K562 (cell line): Measurements from ENCODE around the gene ATP10B. TPM values are rescaled to one million over a fixed set of nuclear protein-coding genes. Genes with fewer than 3 reads are reported as not detected.

Experiments
- ATAC-seq: fragments of 200-7000 bp; cut with Tn5 transposase; 3 replicates; pipeline ENCODE4 v1.9.1; 2020; ENCODE audit warnings: moderate library complexity
- BruUV-seq: library from RNA; stranded (reverse); fragments of 400-500 nt; replicated peaks from 2 replicates; lab custom pipeline; 2021; lab: Mats Ljungman, UMichigan
- CTCF ChIA-PET: fragments of 300-600 bp; formaldehyde crosslinking; extraction: SDS; loops from one replicate; lab custom pipeline; 2021; ENCODE audit warnings: low intra/inter-chr PET ratio; lab: Yijun Ruan, JAX
- POLR2A ChIA-PET: fragments of 300-600, 350-650 bp; sonication (Branson Sonifier 250); formaldehyde crosslinking; extraction: SDS; loops from one replicate; lab custom pipeline; 2021; ENCODE audit warnings: antibody characterized with exemption, inconsistent platforms; lab: Yijun Ruan, JAX
- DNase-seq, 4 experiments: peaks; one replicate each; pipeline versions ENCODE4 v3.0.0 to v3.0.0-alpha.2; 2011 to 2018; ENCODE audit warnings: low spot score in 3 of 4, mixed read lengths in 3 of 4; ENCODE audit errors: extremely low read depth in 1 of 4
- FAIRE-seq: peaks from 2 replicates; lab custom pipeline; 2011; peaks lifted over from hg19 to GRCh38; lab: Jason Lieb, UNC
- H2AFZ ChIP-seq: 2 replicates; pipeline ENCODE4 v1.6.0; 2011; ENCODE audit warnings: low read depth, low read length, control low read depth, inconsistent platforms
- H3K27ac ChIP-seq: fragments of 200-600 bp; 3 replicates; pipeline ENCODE4 v1.8.0; 2011; ENCODE audit warnings: low read depth, mild to moderate bottlenecking, control low read depth, inconsistent platforms, low read length, moderate library complexity, mixed read lengths; ENCODE audit errors: extremely low read depth
- H3K27me3 ChIP-seq, 2 experiments: fragments of 300-600 bp in 1 of 2; 2 replicates in 1 of 2; 3 replicates in 1 of 2; pipeline versions ENCODE4 v1.6.0 to v1.8.0; 2011; ENCODE audit warnings: inconsistent platforms in 2 of 2, low read length in 2 of 2, mild to moderate bottlenecking in 1 of 2, mixed read lengths in 1 of 2, moderate library complexity in 1 of 2; ENCODE audit not compliant: control insufficient read depth in 2 of 2, insufficient read depth in 2 of 2
- H3K36me3 ChIP-seq: fragments of 300-600 bp; 3 replicates; pipeline ENCODE4 v1.8.0; 2011; ENCODE audit warnings: mild to moderate bottlenecking, low read length, inconsistent platforms; ENCODE audit not compliant: control insufficient read depth, insufficient read depth
- H3K4me1 ChIP-seq, 2 experiments: fragments of 200-600 bp in 1 of 2; replicated peaks in 1 of 2; 2 replicates in 1 of 2; 3 replicates in 1 of 2; pipeline versions ENCODE4 v1.5.1 to v1.8.0; 2011; ENCODE audit warnings: inconsistent platforms in 2 of 2, low read length in 2 of 2, mild to moderate bottlenecking in 1 of 2, mixed read lengths in 1 of 2, moderate library complexity in 1 of 2; ENCODE audit not compliant: control insufficient read depth in 2 of 2, insufficient read depth in 2 of 2
- H3K4me2 ChIP-seq: 2 replicates; pipeline ENCODE4 v1.6.1; 2011; ENCODE audit warnings: low read length, control low read depth, inconsistent platforms, mixed read lengths; ENCODE audit not compliant: insufficient read depth
- H3K4me3 ChIP-seq: fragments of 200-600 bp; sonication (generic), shearing (Covaris generic); 2 replicates; pipeline ENCODE4 v1.5.1; 2016; ENCODE audit warnings: control low read depth, inconsistent platforms
- H3K79me2 ChIP-seq: fragments of 200-600 bp; 3 replicates; pipeline ENCODE4 v1.8.0; 2011; ENCODE audit warnings: low read length, inconsistent platforms; ENCODE audit not compliant: control insufficient read depth, insufficient read depth
- H3K9ac ChIP-seq, 2 experiments: 2 replicates each; pipeline versions ENCODE4 v1.6.0 to v1.6.1; 2011; ENCODE audit warnings: low read depth in 2 of 2, low read length in 2 of 2, control low read depth in 1 of 2, inconsistent platforms in 1 of 2, mild to moderate bottlenecking in 1 of 2, mixed read lengths in 1 of 2; ENCODE audit not compliant: insufficient read depth in 1 of 2
- H3K9me1 ChIP-seq: one replicate; pipeline ENCODE4 v1.6.0; 2011; ENCODE audit warnings: inconsistent platforms, mild to moderate bottlenecking, low read length, moderate library complexity; ENCODE audit not compliant: control insufficient read depth, insufficient read depth
- H3K9me3 ChIP-seq: replicated peaks from 2 replicates; pipeline ENCODE4 v1.5.1; 2011; ENCODE audit warnings: low read depth, low read length, inconsistent platforms; ENCODE audit not compliant: control insufficient read depth, insufficient read depth
- H4K20me1 ChIP-seq: replicated peaks from 2 replicates; pipeline ENCODE4 v1.6.1; 2011; ENCODE audit warnings: low read length, inconsistent platforms, mixed read lengths; ENCODE audit not compliant: control insufficient read depth, insufficient read depth
- DMBX1 ChIP-seq: fragments of 250-450 bp; sonication (Bioruptor Pico); IDR thresholded peaks from 2 replicates; pipeline ENCODE4 v1.8.0; 2022; ENCODE audit warnings: inconsistent platforms, mild to moderate bottlenecking, moderate library complexity, borderline replicate concordance
- E2F3 ChIP-seq: fragments of 250-450 bp; sonication (Bioruptor Pico); IDR thresholded peaks from 2 replicates; pipeline ENCODE4 v1.4.0; 2020; ENCODE audit warnings: mild to moderate bottlenecking
- FOXM1 ChIP-seq, 2 experiments: fragments of 450-650 bp in 1 of 2; sonication (generic) in 1 of 2; formaldehyde crosslinking in 1 of 2; IDR thresholded peaks; 2 replicates each; pipeline versions ENCODE4 v1.6.1 to v1.9.0; 2017 to 2022; ENCODE audit warnings: low read depth in 2 of 2, mild to moderate bottlenecking in 2 of 2, missing genetic modification reagents in 1 of 2, moderate library complexity in 1 of 2
- HES1 ChIP-seq: fragments of 450-650 bp; IDR thresholded peaks from 2 replicates; pipeline ENCODE4 v1.6.1; 2016; ENCODE audit warnings: low read depth, mild to moderate bottlenecking, moderate library complexity
- IFI16 ChIP-seq: fragments of 250-450 bp; sonication (Bioruptor Pico); IDR thresholded peaks from 2 replicates; pipeline ENCODE4 v2.1.2; 2022; ENCODE audit warnings: mild to moderate bottlenecking, inconsistent platforms
- KAT7 ChIP-seq: sonication (generic); formaldehyde crosslinking; IDR thresholded peaks from 2 replicates; pipeline ENCODE4 v1.8.0; 2022; ENCODE audit warnings: missing genetic modification reagents, mild to moderate bottlenecking, borderline replicate concordance
- MIER1 ChIP-seq: fragments of 450-650 bp; IDR thresholded peaks from 2 replicates; pipeline ENCODE4 v1.6.1; 2016; ENCODE audit warnings: antibody characterized with exemption, mild to moderate bottlenecking, low read depth
- NBN ChIP-seq: fragments of 450-650 bp; IDR thresholded peaks from 2 replicates; pipeline ENCODE4 v1.6.1; 2016; ENCODE audit warnings: low read depth, mild to moderate bottlenecking
- ZBTB12 ChIP-seq: fragments of 250-450 bp; sonication (Bioruptor Pico); IDR thresholded peaks from 2 replicates; pipeline ENCODE4 v1.4.0; 2020
- ZKSCAN8 ChIP-seq: fragments of 200-800 bp; sonication (Bioruptor generic); IDR thresholded peaks from 2 replicates; pipeline ENCODE4 v1.6.1; 2016; ENCODE audit warnings: missing genetic modification characterization, missing compliant biosample characterization
- ZNF586 ChIP-seq: fragments of 450-650 bp; formaldehyde crosslinking; conservative IDR thresholded peaks from 2 replicates; pipeline ENCODE4 v1.4.0; 2020; ENCODE audit warnings: mild to moderate bottlenecking, moderate library complexity
- ZNF778 ChIP-seq: fragments of 450-650 bp; formaldehyde crosslinking; IDR thresholded peaks from 2 replicates; pipeline ENCODE4 v1.4.0; 2020; ENCODE audit warnings: mild to moderate bottlenecking, moderate library complexity
- WGBS: fragments of 100-300 bp; shearing (Covaris generic); methylation state at CpG from one replicate; pipeline ENCODE4 v1.1.6; 2016; ENCODE audit warnings: low coverage, mixed read lengths; ENCODE audit not compliant: insufficient coverage; ENCODE audit errors: missing lambda C conversion rate; 5-methylcytosine and 5-hydroxymethylcytosine counted together
- in situ Hi-C: fragments of 300-500 bp; cut with MboI; formaldehyde crosslinking; loops from 4 replicates; pipeline ENCODE4 v1.15.0; 2018; ENCODE audit warnings: inconsistent platforms, mixed read lengths
- intact Hi-C: fragments of 100-400 bp; cut with micrococcal nuclease; formaldehyde crosslinking; loops from 2 replicates; pipeline ENCODE4 v1.14.2; 2022
- polyA plus RNA-seq, 8 experiments: library from polyadenylated mRNA; depleted of rRNA in 4 of 8; stranded (reverse) in 5 of 8; unstranded in 3 of 8; fragments of >200 nt; fragmentation: Nextera tagmentation in 2 of 8; fragmentation: Illumina TruSeq in 1 of 8; extraction: Ambion mirVana in 2 of 8; extraction: Trizol in 1 of 8; gene quantifications; 2 replicates each; pipeline versions ENCODE4 v1.2.1 to v1.2.3, GENCODE V29; 2011 to 2014; ENCODE audit warnings: inconsistent platforms in 1 of 8, missing spikeins in 1 of 8
- total RNA-seq, 7 experiments: library from RNA; depleted of rRNA in 6 of 7; stranded (reverse); fragments of >200 nt in 6 of 7; fragmentation: Illumina TruSeq in 2 of 7; extraction: Trizol in 2 of 7; gene quantifications; 2 replicates each; pipeline versions ENCODE4 v1.2.1 to v1.2.3, GENCODE V29; 2011 to 2021; ENCODE audit warnings: low replicate concordance in 1 of 7
- TF ChIP-seq, protein P1 (sequence below): sonication (generic); formaldehyde crosslinking; IDR thresholded peaks from 2 replicates; pipeline ENCODE4 v1.8.1; 2023; ENCODE audit warnings: missing genetic modification reagents, mild to moderate bottlenecking, borderline replicate concordance
- TF ChIP-seq, protein P2 (sequence below): sonication (generic); formaldehyde crosslinking; IDR thresholded peaks from 2 replicates; pipeline ENCODE4 v1.8.0; 2023; ENCODE audit warnings: mild to moderate bottlenecking, missing genetic modification reagents

Gene ATP10B
- total and polyA plus RNA-seq, 9 of the 15 experiments (the other 6 are each of a cell fraction or from before 2014, with no cell fraction given): 0.04 TPM; not detected in 8

- TF ChIP-seq FOXM1 (IDR thresholded peaks at IDR 0.05; ENCODE audit: low read depth) (no peak), FOXM1 (CRISPR knock-in tag; IDR thresholded peaks at IDR 0.05; ENCODE audit: low read depth) (no peak), ZKSCAN8 (CRISPR knock-in tag) (no peak), IFI16 (CRISPR knock-in tag) (no peak), HES1 (no peak), ZNF586 (CRISPR knock-in tag) (no peak), ZNF778 (CRISPR knock-in tag) (no peak), MIER1 (no peak), KAT7 (CRISPR knock-in tag) (no peak), NBN (no peak)
Measured at GRCh38 chr5:160869989-160870521, 18.0 kb upstream of the ATP10B start (continued).

DNA sequence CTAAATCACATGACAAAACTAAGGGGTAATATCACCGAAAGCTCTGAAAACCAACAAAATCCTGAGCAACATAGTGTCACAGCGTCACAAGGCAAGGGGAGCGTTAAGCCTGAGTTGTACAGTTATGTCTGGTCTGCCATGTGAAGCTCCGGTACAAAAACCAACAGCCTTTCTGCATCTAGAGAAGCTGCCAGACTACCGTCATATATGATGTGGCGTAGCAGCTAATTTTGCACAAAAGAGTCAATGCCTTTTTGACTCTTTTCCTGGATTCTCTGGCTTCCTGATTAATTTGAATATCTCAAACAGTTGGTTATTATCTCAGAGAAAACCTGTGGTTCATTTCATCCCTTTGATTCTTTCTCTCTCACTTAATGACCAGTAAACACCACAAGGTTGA lies 16.0 kb upstream of the ATP10B start:
- Histone ChIP-seq H4K20me1 (no peaks in the 10 kb centered on the region), H2AFZ (no peak overlapping the region), H3K79me2 (no peaks in the 10 kb centered on the region), H3K36me3 (no peaks in the 10 kb centered on the region), H3K9ac (no peak overlapping the region), H3K9me1 (no peaks in the 10 kb centered on the region), H3K27me3 (no peaks in the 10 kb centered on the region), H3K27ac (no peak overlapping the region), H3K4me1 (no peaks in the 10 kb centered on the region), H3K4me2 (no peak overlapping the region), H3K4me3 (no peak overlapping the region), H3K9me3 (no peaks in the 10 kb centered on the region)
- no peak for ATAC-seq
- intact Hi-C loops: no loop called here
- no peak for FAIRE-seq
- ChIA-PET CTCF (no interaction called here), POLR2A (no interaction called here)
- in situ Hi-C loops: no loop called here
- no peak for DNase-seq
- no TSS peak for BruUV-seq
- WGBS: 1% methylated on average over 6 of the region's 6 CpGs
- TF ChIP-seq DMBX1 (CRISPR knock-in tag) (no peak), E2F3 (CRISPR knock-in tag) (no peak), ZBTB12 (CRISPR knock-in tag) (no peak)
- TF ChIP-seq, protein P1, sequence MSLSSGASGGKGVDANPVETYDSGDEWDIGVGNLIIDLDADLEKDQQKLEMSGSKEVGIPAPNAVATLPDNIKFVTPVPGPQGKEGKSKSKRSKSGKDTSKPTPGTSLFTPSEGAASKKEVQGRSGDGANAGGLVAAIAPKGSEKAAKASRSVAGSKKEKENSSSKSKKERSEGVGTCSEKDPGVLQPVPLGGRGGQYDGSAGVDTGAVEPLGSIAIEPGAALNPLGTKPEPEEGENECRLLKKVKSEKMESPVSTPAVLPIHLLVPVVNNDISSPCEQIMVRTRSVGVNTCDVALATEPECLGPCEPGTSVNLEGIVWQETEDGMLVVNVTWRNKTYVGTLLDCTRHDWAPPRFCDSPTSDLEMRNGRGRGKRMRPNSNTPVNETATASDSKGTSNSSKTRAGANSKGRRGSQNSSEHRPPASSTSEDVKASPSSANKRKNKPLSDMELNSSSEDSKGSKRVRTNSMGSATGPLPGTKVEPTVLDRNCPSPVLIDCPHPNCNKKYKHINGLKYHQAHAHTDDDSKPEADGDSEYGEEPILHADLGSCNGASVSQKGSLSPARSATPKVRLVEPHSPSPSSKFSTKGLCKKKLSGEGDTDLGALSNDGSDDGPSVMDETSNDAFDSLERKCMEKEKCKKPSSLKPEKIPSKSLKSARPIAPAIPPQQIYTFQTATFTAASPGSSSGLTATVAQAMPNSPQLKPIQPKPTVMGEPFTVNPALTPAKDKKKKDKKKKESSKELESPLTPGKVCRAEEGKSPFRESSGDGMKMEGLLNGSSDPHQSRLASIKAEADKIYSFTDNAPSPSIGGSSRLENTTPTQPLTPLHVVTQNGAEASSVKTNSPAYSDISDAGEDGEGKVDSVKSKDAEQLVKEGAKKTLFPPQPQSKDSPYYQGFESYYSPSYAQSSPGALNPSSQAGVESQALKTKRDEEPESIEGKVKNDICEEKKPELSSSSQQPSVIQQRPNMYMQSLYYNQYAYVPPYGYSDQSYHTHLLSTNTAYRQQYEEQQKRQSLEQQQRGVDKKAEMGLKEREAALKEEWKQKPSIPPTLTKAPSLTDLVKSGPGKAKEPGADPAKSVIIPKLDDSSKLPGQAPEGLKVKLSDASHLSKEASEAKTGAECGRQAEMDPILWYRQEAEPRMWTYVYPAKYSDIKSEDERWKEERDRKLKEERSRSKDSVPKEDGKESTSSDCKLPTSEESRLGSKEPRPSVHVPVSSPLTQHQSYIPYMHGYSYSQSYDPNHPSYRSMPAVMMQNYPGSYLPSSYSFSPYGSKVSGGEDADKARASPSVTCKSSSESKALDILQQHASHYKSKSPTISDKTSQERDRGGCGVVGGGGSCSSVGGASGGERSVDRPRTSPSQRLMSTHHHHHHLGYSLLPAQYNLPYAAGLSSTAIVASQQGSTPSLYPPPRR: no peak
- TF ChIP-seq, protein P2, sequence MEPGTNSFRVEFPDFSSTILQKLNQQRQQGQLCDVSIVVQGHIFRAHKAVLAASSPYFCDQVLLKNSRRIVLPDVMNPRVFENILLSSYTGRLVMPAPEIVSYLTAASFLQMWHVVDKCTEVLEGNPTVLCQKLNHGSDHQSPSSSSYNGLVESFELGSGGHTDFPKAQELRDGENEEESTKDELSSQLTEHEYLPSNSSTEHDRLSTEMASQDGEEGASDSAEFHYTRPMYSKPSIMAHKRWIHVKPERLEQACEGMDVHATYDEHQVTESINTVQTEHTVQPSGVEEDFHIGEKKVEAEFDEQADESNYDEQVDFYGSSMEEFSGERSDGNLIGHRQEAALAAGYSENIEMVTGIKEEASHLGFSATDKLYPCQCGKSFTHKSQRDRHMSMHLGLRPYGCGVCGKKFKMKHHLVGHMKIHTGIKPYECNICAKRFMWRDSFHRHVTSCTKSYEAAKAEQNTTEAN (CRISPR knock-in tag): no peak
